Measurements from ENCODE around the gene SNX15.

The SNX15 gene

DNA sequence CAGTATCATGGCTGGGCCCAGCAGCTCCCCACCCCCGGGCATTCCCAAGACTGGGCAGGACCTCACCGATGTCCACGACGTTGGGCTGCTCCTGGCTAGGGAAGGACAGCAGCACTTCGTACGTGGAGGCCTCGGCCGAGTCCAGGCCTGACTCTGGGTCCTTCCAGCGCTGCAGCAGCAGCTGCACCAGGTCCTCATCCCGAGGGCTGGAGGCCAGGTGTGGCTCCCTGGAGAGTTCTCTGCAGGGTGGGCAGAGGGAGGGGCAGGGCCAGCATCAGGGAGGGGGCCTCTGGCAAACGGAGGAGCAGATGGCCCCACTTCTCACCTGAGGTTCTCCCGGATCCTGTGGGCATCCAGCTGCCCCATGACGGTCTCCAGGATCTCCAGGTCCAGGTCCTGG lies 30.8 kb downstream of the SNX15 start:
- peak; percentile 24 for DNase-seq

DNA sequence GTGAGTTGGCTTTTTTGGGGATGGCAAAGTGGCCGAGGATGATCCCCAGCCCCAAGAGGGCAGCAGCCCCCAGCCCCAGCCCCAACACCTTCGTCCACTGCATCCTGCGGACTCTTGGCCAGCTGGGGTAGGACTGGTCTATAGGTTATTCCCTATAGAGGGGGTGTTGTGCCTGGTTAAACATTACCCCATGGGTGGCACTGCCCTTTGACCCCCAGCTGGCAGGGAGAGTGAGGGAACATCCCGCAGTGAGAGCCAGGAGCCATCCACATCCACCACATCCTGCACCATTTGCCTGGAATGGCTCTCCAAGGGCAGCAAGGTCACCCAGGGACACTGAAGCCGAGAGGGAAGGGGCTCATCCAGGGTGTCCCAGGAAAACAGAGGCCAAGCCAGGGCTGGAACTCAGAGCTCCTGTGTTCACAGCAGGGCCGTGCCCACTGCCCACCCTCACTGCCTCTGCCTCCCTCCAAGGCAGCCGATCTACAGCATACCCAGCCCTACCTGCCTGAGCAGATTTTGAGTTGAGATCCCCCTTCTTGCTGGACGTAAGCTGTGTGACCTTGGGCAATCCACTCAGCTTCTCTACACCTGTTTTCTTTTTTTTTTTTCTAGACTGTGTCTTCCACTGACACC lies 31.3 kb downstream of the SNX15 start, which contains the start of gene NAALADL1:
NAALADL1 (minus strand) TSS at position 135 of the 636 bp plus-strand sequence; CDS start at position 103, 32 bp downstream.
- no peak for DNase-seq

DNA sequence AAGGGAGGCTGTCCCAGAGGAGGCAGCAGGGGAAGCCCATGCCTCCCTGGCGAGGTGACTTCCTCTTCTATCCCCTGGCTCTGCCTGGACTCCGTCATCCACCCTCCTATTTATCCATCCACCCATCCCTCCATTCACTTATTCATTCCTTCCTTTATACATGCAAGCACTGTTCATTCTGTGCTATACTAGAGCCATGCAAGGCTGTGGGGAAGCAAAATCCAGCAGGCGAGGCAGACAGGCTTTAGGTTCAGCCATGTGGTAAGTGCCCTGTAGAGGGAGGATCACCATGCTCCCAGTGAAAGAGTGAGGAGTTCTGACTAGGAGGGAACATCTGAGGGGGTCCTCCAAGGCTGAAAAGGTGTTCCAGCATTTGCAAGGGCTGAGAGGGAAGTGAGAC lies 32.3 kb downstream of the SNX15 start:
- no peak for DNase-seq

DNA sequence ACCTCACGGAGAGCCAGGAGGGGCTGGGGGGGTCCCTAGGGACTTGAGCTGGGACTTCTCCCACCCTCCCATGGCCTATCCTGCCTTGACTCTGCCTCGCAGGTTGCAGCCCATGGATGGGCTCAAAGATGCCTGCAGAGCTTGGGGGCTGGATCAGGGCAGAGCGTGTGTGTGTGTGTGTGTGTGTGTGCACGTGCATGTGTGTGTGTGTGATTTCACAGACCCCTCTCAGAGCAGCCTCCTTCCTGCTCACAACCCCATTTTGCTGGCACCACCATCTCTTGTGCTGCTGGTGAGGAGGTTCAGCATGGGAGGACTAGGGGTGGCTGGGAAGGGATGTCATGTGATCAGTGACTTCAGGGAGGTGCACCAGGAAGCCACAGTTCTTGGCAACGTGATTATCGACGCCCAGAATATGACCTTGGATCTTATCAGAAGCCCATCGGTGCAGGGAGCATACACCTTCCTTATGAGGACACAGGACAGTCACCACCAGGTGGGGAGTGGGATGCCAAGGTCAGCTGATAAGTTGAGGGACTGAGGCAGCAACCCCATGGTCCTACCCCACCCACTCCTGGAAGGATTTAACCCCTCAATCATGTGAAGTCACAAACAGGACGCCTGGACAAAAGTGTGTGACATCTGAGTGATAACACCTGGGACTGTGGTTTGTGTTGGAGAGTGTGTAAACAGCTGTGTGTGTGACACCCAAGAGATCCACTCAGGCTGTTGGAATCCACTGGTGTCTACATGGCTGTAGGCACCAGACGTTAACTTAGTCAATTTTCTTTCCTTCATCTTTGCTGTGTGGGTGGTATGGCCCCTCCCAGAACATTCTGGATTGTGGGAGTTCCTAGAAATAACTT lies 33.0 kb downstream of the SNX15 start:
- no peak for DNase-seq

DNA sequence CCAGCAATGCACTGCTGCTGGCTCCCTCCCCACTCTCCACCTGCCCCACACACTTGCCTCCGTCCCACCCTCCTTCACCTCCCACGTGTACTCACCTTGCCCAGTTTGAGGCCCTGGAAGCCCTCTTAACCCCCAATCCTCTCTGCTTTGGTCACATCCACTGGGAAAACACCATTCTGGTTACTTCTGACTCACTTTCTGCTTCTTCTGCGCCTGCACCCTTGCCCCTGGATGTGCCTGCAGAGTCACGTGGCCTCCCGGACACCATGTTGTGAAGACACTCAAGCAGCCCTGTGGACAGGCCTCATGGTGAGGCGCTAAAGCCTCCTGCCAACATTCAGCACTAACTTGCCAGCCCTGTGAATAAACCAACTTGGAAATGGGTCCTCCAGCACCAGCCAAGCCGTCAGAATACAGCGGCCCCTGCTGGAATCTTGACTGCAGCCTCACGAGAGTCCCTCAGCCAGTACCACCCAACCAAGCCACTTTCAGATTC lies 33.7 kb downstream of the SNX15 start:
- no peak for DNase-seq

DNA sequence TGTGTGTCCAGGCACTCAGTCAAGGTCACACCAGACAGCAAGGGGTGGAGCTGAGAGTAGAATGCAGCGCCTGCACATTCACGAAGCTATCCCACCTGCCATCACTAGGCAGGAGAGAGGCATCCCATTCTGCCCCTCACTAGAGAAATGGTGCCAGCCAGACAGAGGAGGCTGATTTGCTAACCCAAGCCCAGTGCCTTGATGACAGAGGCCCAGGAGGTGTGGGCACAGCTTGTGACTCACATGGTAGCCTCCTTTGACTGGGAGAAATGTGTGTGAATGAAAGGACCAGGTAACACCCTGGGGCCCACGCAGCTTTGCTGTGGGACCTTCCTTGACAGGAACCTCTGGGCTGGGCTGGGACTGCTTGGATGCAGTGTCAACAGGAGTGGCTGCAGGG lies 36.3 kb downstream of the SNX15 start:
- no peak for DNase-seq

DNA sequence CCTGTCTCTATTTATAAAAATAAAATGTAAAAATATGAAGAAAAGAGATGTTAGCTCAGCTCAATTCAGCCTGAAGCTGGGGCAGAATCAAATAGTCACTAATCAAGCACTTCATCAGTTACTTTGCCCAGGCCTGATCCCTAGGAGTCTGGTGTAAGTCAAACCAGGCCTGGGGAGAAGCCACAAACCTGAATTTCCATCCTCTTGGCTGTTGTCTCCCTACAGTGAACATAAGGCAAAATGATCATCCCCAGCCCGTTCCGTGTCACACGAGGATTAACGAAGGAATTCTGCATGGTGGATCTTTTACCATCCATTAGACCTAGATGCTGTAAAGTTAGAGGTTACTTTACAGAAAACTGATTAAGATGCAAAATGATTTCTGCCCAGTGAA lies 37.6 kb downstream of the SNX15 start:
- DNase-seq = no peak

DNA sequence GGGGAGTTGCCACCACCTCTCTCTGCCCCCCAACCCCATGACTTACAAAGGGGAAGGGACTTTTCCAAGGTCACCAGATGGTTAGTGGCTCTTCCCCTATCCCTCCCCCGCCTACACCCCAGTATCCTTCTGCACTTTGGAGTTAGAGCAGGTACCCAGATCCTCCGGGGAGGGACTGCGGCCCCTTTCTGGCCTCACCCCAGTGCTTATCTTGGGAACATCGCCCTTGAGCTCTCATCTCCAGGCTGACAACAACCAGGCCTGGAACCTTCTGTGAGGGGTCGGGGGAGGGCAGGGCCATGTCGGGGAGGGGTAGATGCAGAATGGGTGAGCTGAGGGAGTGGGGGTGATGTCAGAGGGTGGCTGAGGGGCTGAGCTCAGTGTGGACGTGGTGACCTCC lies 38.6 kb downstream of the SNX15 start:
- no peak for DNase-seq

DNA sequence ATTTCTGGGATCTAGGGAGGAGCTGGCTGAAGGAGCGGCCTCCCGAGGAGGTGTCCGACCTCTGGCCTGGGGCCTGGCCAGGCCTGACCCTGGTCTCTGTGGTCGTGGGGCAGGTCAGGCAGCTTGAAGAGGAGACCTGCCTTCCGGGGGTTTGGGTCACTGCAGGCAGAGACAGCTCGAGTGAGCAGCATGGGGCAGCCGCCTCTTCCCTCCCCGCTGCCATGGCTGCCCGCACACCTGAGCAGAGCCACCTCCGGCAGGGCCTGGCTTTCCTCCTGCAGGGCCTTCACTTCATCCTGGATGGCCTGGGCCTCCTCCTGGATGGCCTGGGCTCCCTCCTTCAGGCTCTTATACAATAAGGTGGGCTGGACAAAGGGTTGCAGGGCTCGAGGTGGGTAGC lies 39.1 kb downstream of the SNX15 start:
- DNase-seq = no peak

DNA sequence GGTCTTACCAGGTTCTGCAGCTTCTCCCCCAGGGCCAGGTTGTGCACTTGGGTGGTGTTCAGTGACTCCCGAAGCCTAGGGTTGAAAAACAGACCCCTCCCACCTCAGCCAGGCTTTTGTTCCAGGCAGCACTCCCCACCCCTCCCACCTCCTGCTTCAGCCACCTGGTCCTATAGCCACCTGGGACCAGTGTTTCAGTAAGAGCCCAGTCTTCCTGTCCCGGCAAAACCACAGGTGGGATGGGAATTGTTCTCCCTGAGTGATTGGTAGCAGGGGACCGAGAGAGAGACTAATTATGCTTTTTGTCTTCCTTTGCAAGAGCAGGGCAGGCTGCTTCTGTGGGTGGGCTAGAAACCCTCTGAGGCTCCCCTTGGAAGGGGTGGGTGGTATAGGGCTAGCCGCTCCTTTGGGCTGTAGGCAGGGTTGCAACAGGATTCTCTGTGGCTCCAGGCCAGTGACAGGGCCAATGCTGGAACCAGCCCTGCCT lies 39.6 kb downstream of the SNX15 start:
- DNase-seq = peak; percentile 97

DNA sequence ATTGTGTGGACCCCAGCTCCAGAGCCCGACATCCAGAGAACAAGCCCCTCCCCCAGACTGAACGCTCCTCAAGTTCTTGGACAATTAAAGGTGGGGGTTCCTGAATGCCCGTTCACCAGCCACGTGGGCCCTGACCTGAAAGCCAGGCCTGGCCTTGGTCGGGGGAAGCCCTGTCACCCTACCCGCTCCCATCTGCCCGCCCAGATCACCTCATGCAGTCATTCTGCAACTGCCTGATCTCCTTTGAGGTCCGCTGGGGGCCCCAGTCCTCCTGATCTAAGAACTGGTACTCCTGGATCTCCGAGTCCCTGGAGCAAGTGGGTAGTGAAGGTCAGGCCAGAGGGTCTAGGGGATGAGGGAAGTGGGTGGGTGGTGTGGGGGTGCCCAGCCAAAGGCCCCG lies 40.2 kb downstream of the SNX15 start:
- DNase-seq = no peak

DNA sequence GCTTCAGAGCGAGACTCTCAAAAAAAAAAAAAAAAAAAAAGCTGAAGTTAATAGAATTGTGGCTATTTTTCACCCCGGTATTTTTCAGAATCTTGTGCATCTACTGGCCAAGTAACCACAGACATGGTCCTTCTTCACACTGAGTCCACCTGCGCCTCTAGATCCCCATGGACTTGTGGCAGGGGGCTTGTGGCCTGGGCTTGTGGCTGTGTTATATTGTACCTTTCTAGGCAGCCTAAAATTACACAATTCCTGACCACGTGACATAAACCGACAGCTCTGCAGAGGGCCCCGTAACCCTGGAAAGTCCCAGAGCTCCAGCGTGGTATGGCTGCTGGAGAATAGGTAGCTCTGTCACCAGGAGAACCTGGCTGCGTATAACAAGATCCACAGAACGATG lies 42.0 kb downstream of the SNX15 start:
- DNase-seq = no peak

DNA sequence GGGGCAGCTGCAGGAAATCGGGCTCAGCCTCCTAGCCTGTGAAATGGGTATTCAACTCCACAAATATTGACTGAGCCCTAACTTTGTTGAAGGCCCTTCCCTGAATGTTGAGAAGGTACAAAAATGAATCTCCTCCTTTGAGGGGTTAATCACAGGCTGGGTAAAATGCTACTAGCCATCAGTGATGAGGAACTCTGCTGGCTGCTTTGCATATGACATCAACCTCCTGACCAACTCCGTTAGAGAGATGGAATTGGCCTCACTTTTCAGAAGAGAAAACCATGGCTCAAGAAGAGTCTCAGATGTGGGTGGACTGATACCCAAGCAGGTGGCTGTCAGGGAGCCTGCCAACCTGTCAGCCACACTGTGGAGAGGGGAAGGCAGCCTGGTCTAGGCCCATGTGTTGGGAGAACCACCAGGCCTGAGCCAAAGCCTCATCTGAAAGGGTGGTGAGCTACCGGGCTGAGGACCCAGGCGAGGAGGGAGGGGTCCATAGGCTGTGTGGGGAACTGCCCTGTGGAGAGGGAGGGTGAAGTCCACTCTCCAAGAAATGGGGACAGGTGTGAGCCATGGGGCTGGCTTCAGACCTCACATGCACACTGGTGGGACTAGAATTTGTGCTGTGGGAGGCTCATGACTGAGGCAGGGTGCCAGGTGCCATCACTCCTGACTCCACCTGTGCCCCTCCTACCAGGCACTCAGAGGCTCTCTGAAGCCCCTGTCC lies 44.8 kb downstream of the SNX15 start:
- no peak for DNase-seq

DNA sequence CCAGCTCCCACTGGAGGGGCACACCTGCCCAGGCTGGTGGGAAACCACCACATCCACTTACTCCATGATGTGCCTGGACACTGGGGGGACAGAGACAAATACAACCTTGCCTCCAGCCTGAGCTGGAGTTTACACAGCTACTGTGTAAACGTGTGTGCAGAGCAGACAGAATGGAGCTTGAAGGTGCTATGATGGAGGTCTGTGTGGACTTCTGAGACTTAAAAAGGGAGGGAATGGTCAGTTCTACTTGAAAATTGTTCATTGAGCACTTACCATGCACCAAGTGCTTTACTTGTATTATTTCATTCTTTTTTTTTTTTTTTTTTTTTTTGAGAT lies 45.4 kb downstream of the SNX15 start:
- DNase-seq = no peak

DNA sequence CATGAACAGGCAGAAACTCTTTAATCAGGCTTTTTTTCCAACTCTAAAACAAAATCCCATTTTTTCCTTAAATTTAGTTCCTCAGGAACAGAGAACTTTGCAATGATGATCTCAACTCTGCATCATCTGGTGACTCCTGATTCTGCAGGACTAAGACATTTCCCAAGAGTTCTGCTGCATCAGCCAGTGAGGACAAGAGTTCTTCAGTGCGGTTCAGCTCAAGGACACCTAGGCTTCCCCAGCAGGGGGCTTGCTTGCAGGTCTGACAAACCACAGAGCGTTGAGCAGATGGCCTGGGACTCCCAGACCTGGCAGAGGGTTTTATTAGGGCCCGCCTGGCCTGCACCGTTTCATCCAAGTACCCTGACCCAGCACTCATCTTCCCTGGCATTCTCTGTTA lies 50.2 kb downstream of the SNX15 start:
- DNase-seq = peak; percentile 75

DNA sequence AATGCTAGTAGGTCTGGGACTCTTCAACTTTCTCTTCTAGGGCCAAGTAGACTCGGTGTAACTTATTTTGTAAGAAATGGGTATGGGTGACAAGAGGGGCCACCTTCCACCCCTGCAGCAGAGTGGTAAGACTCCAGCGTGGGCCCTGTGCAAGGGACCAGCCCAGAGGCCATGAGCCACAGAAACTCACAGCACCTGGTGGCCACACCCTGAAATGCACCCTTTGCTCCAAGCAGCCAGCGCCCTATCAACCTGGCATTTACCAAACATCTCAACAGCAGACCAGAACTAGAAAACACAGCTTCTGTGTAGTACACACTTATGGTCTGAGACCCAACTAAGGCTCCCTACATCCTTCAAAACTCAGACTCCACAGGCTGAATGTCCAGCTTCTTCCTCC lies 50.9 kb downstream of the SNX15 start:
- DNase-seq = peak; percentile 44

DNA sequence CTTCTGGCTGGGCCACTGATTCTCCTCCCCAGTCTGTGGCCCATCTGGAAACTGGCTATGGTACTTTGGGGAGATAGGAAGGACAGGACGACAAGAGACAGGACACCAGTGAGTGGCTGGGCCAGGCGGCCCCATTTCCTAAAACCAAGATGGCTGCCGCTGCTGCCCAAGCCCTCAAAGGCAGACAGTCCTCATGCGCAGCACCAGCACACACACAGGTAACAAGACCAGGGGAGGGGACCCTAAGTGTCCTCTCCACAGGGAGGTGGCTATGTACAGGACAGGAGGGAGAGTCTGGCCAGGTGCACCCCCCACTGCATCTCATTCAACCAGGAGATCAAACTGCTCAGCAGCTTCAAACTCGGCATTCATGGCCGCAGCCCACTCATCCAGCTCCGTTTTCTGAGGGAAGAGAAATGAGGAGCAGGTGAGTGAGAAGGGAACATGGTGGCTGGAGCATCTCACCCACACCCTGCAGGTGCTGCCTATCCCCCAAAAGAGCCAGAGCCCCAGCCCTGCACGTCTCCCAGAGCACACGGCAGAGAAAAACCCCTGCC lies 51.6 kb downstream of the SNX15 start:
- DNase-seq = no peak

DNA sequence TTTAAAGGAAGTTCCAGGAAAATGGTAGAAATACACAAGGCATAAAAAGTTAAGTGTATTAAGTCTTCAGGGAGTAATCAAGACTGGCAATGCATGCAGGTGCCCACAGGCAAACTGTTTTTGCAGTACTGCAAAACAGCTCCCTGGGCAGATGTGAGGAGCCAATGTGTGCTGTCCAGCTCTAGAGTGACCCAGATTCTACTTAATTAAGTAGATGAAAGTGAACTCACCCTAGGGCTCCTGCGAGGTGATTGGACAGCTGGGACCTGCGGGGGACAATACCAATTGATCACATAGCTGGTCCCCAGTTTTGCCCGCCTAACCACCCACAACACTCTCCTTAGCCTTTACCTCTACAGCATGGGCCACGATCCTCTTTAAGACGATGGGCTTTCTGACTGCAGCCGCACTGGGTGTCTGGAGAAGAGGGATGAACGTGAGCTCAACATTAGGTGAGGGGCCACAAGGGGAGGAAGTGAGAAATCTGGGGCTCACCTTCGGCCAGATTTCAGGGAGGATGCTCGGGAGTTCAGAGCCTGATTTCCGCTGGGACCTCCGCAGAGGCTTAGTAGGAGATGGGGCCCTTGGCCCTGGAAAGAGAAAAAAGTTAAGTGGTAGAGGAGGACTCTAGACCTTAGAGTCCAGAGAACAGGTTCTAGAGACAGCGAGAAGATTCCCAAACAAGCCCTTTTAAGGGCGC lies 56.0 kb downstream of the SNX15 start:
- DNase-seq = no peak

DNA sequence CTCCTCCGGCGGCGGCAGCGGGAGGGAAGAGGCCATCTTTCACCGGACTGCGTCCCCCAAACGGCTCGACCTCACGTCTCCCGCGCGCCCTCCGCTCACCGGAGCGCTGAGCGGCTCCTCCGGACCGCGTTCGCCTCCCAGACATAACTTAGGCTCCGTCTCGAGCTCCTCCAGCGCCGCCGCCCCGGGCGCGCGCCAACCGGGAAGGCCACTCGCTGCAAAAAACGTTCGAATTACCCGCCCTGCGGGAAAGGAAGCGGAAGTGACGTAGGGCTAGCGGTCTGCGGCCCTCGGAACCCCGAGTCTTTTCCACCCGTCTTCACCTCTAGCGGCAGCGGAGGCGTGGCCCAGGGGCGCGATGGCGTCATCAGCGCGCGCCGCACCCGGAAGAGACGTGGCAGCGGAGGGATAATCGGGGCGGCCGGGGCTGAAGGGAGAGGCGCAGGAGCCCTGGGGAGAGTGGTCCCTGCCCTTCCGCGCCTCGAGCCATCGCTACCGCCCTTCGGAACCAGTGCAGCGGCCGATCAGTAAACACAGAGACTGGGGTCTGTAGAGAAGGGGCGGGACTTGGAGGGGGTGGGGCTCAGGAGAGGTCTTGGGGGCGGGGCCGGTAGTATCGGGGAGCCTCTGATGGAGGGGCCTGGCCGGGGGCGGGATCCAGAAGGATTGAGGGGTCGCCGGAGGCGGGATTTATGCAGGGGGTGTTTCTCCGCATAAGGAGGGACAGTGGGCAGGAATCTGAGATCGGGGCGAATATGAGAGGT lies 56.8 kb downstream of the SNX15 start, which contains the start of the genes CDCA5 and ZFPL1:
CDCA5 (minus strand) TSS at position 207 of the 764 bp plus-strand sequence; CDS start at position 145, 62 bp downstream.
ZFPL1 (plus strand) TSS at position 389 of the 764 bp plus-strand sequence. CDS start 477 bp downstream, outside the sequence.
- DNase-seq = peak; percentile 97

DNA sequence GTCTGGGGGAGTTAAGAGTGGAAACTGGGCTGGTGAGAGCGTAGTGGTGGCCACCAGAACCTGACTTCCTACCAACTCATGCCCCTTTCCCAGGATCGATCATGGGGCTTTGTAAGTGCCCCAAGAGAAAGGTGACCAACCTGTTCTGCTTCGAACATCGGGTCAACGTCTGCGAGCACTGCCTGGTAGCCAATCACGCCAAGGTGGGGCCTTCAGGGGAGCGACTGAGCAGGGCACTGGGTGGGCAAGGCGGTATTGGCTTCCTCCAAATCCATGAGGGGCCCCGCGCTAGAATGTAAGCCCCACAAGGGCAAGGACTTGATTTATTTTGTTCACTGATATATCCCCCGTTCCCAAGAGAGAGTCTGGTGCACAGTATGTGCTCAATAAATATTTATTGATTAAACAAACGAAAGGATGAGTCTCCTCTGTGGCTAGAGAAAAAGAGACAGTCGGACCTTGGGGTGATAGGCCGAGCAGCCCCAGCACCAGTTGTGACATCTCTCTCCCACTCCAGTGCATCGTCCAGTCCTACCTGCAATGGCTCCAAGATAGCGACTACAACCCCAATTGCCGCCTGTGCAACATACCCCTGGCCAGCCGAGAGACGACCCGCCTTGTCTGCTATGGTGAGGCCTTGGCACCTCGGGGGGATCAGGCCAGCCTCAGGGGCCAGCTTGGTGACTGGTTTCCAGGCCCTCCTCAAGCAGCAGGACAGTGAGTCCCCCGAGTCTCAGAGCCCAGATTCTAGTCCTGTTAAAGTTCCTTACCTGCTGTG lies 57.5 kb downstream of the SNX15 start:
- no peak for DNase-seq

DNA sequence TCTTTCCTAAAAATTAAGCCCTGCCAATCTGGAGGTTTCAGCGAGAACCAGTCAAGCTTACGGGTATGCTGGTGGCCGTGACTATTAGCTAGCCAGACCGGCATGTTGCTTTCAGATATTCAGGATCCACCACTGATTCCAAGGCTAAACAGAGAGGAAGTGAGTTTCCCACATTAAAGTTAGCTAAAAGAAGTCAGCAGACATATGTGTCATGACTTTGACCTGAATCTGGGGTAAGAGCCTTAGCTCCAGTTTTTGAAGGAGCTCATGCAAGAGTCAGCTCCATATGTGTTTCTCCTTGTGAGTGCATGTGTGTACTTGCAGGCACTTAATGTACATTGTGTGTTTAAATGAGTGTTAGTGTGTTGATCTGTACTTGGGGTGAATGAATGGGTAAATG lies 58.2 kb downstream of the SNX15 start:
- DNase-seq = no peak
